Measurements from ENCODE around the gene OR5K4. TPM values are rescaled to one million over a fixed set of nuclear protein-coding genes. Genes with fewer than 3 reads are reported as not detected.

The OR5K4 gene
- total and polyA plus RNA-seq, 2 of the 8 experiments (the other 6 are each of a cell fraction or from before 2014, with no cell fraction given): not detected

- Histone ChIP-seq H3K9ac (replicated peaks in 1 of 4; ENCODE audit: extremely low read depth in 1 of 4, low read depth in 3 of 4, low read length in 3 of 4) (no peak overlapping the region; a peak in 1 of 7 replicates), H2BK20ac (ENCODE audit: low read length) (no peak overlapping the region), H3K4me2 (ENCODE audit: insufficient read depth in 1 of 2, low read depth in 2 of 2, low read length in 2 of 2) (peak overlapping the region; percentile 43 to 72), H2BK5ac (ENCODE audit: low read depth, low read length) (no peak overlapping the region), H3K36me3 (ENCODE audit: control insufficient read depth in 2 of 4, insufficient read depth in 4 of 4, low read length in 3 of 4) (peaks cover 0 to 30% (median 2%) of the 10 kb centered on the region in 4 experiments; a peak in 3 of 8 replicates), H2BK12ac (ENCODE audit: low read depth, low read length) (no peak overlapping the region), H3K9me3 (ENCODE audit: insufficient read depth in 2 of 2, low read depth in 1 of 2, low read length in 1 of 2) (no peaks in the 10 kb centered on the region), H4K20me1 (replicated peaks in 1 of 2; ENCODE audit: control insufficient read depth in 1 of 2, insufficient read depth in 2 of 2, low read length in 2 of 2) (peaks cover 0 to 5% of the 10 kb centered on the region in 2 experiments), H3K4me3 (ENCODE audit: extremely low read depth in 1 of 4, insufficient read depth in 2 of 4, low read depth in 3 of 4, low read length in 4 of 4) (peak overlapping the region in 3 of 4 experiments; percentile 11 to 79 (median 62); a peak in 5 of 8 replicates), H3K4ac (replicated peaks; ENCODE audit: insufficient read length, low read depth, low read length) (peak overlapping the region; percentile 74), H2BK15ac (ENCODE audit: low read length) (no peak overlapping the region), H4K91ac (replicated peaks; ENCODE audit: insufficient read length, low read length) (no peak overlapping the region), H3K23me2 (ENCODE audit: low read depth, low read length) (0 out of 2 replicates have a peak, but pooled peaks cover 2% of the 10 kb centered on the region), H3K4me1 (replicated peaks in 1 of 4; ENCODE audit: control insufficient read depth in 3 of 4, insufficient read depth in 4 of 4, low read length in 3 of 4) (peaks cover 4 to 23% (median 10%) of the 10 kb centered on the region in 4 experiments), H2AK5ac (ENCODE audit: low read depth, low read length) (no peak overlapping the region), H3K27me3 (replicated peaks in 1 of 4; ENCODE audit: control insufficient read depth in 3 of 4, extremely low read depth in 1 of 4, insufficient read depth in 3 of 4, low read length in 3 of 4) (no peaks in the 10 kb centered on the region), H2BK120ac (replicated peaks; ENCODE audit: low read depth, low read length) (no peak overlapping the region), H4K8ac (ENCODE audit: extremely low read depth, insufficient read depth, low read length) (no peak overlapping the region), H2AFZ (ENCODE audit: low read length) (no peak overlapping the region), H3K79me1 (ENCODE audit: low read depth, low read length) (no peaks in the 10 kb centered on the region; the same call in 1 of the 2 replicates), H3K23ac (ENCODE audit: insufficient read length) (no peak overlapping the region), H3K79me2 (ENCODE audit: control insufficient read depth in 1 of 2, insufficient read depth in 2 of 2, low read length in 2 of 2) (peaks cover 8 to 58% of the 10 kb centered on the region in 2 experiments; a peak in 3 of 4 replicates), H3K14ac (ENCODE audit: insufficient read length) (no peak overlapping the region), H3K18ac (ENCODE audit: extremely low read depth, low read length) (0 out of 2 replicates have a peak overlapping the region, but pooled peaks have one; percentile 63), H3K56ac (replicated peaks; ENCODE audit: insufficient read length, low read depth, low read length) (no peak overlapping the region), H4K5ac (ENCODE audit: insufficient read length, low read depth, low read length) (no peak overlapping the region), H3K27ac (ENCODE audit: low read depth, low read length) (no peak overlapping the region)
- CTCF ChIA-PET (ENCODE audit: partially characterized antibody): interaction anchor here (2.0 kb wide), 1 partner anchor 284 kb away, joined by 4 read pairs; no protein-coding TSS in a partner anchor
- FAIRE-seq: no peak
- WGBS, 2 experiments (ENCODE audit: extremely low coverage in 1 of 2, insufficient coverage in 1 of 2, insufficient read length in 1 of 2, insufficient replicate concordance in 2 of 2, low coverage in 1 of 2, low lambda C conversion rate in 2 of 2, missing lambda C conversion rate in 1 of 2): 69% methylated on average over 2 of the region's 2 CpGs; no CpG with 5 or more reads in 1 of the 2 experiments
- POLR2A ChIA-PET (ENCODE audit: partially characterized antibody): interaction anchor here (0.6 kb wide), 1 partner anchor 31 kb away, joined by 3 read pairs; no protein-coding TSS in a partner anchor
- TF ChIP-seq YY1 (IDR thresholded peaks at IDR 0.05; ENCODE audit: low read depth, low read length): no peak
- DNase-seq (ENCODE audit: low read depth in 1 of 2, low spot score in 2 of 2): no peak
Measured at GRCh38 chr3:98322686-98323085, 31.0 kb upstream of the OR5K4 start.

Measured in H1 (cell line).